HG03378 (cell line): ENCODE data around the gene IGF1R.
"Not testable (repeated sequence)": the region's sequence is repeated elsewhere in the genome, so short reads cannot be mapped to it uniquely, and the experiment has no call there.

ENCODE experiments used
- ATAC-seq: cut with Tn5 transposase; IDR thresholded peaks from one replicate; pipeline ENCODE4 v1.9.1; 2021; ENCODE audit warnings: mild to moderate bottlenecking, moderate library complexity; ENCODE audit not compliant: unreplicated experiment

Gene IGF1R

DNA sequence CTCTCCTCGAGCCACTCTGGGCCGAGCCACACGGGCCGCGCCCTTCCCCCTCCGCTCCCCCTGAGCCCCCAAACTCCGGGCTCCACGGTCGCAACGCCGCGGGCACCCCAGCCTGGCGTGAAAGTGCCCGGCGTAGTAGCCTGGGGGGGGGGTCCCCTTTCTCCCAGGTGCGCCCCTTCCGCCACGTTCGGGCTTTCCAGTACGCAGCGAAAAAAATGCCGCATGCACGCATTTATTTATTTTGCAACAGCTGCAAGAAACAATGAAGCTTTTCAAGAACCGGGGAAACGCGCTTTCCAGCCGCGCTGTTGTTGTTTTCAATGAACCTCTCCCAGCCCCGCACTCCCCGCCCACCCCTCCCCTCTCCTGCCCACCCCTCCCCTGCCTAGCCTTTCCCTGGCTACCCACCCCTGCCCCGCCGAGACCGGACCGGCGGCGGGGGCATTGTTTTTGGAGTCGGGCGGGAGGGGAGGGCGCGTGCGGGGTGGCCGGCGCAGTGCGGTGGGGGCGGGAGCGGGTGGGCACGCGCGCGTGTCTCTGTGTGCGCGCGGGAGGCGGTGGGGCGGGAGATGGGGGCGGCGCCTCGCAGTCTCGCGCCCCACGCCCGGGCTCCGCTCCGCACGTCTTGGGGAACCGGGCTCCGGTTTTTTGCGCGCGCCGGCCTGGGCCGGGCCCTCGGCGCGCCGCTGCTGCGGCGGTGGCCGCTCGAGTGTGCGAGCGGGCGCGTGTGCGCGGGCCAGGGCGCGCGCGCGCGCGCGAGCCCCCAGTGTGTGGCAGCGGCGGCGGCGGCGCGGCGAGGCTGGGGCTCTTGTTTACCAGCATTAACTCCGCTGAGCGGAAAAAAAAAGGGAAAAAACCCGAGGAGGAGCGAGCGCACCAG is at the start of gene IGF1R:
Gene IGF1R (plus strand): TSS at position 766 of the 880 bp plus-strand sequence. CDS start 1,043 bp downstream, outside the sequence.
- ATAC-seq, result peak; percentile 52

- peak; percentile 84 for ATAC-seq
Measured at GRCh38 chr15:98599909-98600691, 48.2 kb upstream of the IGF1R start.

GRCh38 chr15:98604983-98605382 is 43.4 kb upstream of the IGF1R start:
- ATAC-seq, result no peak

DNA sequence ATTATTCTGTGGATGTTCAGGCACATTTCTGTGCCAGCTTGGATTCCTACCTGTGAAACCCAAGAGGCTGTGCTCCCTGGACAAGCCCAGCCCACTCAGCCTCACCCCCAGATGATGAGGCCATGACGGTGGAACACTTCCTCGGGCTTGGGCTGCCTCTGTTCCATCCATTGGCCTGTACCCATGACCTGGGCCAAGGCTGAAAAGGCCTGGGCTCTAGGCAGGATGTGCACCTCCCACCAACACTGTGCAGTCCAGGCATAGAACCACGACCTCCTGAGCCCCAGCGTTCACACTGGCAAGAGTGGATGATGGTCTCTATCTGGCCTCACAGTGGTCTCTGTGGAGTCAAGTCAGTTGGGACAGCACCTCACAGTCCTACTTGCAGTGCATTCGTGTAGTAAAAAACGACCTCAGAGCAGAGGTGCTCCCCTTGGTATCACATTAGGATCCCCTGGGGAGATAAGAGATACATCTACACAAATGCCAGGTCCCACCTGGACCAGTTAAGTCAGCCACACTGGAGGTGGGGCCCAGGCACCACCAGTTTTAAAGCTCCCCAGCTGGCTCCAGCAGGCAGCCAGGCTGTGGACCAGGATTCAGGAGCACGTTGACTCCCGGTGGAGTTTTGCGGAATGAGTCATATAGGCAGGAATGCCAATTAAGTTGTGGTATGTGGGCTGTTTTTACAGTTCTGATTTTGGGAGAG is 39.0 kb upstream of the IGF1R start:
- ATAC-seq, result no peak

GRCh38 chr15:98610991-98611390 is 37.3 kb upstream of the IGF1R start:
- no peak for ATAC-seq

DNA sequence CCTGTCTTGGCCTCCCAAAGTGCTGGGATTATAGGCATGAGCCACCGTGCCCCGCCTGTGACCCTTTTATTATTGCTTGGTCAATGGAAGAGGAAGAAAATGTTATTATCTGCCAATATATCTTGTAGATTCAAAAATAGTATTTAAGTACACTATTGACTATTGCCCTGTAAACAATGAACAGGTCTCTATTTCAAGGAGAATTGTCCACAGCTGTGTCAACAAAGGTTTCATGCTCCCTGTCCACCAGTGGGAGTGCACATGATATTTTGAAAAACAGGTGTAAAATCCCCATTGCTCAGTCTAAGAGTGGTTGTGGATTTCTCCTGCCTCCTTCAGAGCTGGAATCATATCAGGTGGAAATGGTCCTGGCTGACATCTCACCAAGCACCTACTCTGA is 36.5 kb upstream of the IGF1R start:
- ATAC-seq, result no peak

DNA sequence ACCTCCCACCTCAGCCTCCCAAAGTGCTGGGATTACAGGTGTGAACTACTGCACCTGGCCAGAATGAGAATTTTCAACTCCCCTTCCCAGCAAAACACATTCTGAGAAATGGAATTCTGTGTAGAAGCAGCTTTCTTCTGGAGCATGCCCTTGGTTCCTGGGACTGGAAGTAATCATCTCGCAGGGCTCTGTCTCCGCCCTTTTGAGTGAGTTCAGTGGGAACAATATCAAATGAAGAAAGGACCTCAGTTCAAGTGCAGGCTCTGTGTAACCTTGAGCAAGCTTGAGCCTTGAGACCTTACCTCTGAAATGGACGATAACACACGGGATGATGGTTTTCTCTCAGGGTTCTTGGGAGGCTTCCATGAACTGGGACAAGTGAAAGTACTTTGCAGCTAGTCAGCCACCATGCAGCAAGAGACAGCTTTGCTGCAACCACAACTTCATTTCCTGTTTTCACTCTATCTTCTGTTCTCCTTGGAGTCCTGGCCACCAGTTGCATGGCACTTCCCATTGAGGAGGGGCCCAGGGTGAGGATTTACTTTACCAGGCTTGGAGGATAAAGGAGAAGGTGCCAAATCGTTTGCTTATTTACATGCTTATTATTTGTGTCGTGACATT is 35.7 kb upstream of the IGF1R start:
- ATAC-seq, result no peak

GRCh38 chr15:98614681-98615080 is 33.7 kb upstream of the IGF1R start:
- ATAC-seq, result no peak

- ATAC-seq, result no peak
Measured at GRCh38 chr15:98616397-98616796, 31.9 kb upstream of the IGF1R start.

- ATAC-seq, result no peak
Measured at GRCh38 chr15:98617328-98617980, 30.9 kb upstream of the IGF1R start.

DNA sequence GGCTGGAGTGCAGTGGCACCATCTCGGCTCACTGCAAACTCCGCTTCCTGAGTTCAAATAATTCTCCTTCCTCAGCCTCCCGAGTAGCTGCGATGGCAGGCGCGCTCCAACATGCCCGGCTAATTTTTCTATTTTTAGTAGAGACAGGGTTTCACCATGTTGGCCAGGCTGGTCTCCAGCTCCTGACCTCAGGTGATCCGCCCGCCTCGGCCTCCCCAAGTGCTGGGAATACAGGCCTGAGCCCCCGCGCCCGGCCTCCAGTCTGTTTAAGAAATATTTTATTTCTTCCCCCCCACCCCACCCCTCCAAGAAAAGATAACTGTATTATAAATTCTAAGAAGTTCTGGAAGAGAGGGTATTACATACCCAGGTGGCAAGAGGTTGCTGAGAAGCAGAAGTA is 29.8 kb upstream of the IGF1R start:
- ATAC-seq, result not testable (repeated sequence)

GRCh38 chr15:98620020-98620419 is 28.3 kb upstream of the IGF1R start:
- ATAC-seq, result no peak

DNA sequence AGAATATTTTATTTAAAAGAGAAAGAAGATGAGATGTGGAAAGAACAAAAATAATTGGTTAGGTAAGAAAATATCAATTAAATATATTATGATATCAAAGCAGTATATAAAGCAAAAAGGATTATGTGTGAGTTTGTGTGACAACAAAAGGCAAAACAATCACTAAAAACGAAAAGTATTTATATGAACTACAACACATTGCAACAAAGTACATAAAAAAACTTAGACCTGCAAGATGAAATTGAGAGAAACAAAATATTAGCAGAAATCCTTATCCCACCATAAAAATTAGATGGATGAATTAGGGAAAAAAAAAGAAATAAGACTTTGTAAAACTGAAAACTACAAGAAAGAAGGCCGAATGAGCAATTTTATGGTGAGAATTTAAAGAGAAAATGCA is 27.3 kb upstream of the IGF1R start:
- ATAC-seq, result no peak

GRCh38 chr15:98625614-98626013 is 22.7 kb upstream of the IGF1R start:
- no peak for ATAC-seq

GRCh38 chr15:98626153-98626552 is 22.2 kb upstream of the IGF1R start:
- no peak for ATAC-seq

DNA sequence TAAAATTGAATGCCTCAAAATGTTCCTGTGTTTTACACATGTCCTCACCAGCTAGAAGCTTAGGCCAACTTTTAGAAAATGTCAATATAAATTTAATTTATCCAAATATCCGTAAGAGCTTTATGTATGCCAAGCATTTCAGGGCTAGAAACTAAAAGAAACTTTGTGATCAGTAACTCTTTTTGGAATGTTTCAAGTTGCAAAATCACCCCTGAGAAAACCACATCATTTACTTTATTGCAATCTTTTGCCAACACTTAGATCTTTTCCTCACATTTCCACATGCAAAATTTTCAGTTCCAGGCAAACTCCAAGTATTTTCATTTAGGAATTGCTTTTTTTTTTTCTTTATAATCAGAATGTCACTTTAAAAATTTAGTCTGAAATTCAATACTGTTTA is 20.1 kb upstream of the IGF1R start:
- ATAC-seq, result no peak

DNA sequence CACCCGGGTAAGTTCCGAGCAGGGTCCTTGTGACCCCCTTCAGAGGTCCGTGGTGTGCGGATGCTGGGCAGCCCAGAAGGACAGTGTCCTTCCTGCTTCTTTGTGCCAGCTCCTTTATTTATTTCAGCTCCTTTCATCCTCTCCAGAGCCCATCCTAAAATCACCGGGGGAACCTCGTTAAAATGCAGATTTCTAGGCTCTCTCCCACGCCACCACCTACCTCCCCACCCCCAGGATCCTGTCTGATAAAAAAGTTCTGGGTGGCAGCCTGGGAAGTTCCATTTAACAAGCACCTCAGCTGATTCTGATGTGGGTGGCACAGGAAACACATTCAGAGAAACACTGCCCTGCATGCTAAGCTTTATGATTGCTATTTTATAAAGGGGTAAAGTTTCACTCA is 12.5 kb upstream of the IGF1R start:
- no peak for ATAC-seq

DNA sequence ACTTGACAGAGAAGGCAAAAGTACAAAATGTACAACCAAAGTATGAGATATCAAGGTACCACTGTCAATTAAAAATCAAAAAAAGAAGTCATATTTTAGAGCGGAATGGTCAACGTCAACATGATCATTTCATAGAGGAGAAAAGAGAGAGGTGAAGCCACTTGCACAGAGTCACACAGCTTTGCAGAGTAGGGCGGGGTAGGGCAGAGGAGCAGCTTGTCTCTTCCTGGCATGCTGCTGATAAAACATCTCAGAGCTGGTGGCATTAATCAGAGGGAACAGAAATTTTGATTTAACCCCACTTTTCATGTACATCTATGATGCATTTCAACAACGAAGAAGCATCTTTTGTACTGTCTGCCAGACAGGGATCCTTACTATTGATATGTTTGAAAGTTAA is 5.2 kb upstream of the IGF1R start:
- no peak for ATAC-seq

DNA sequence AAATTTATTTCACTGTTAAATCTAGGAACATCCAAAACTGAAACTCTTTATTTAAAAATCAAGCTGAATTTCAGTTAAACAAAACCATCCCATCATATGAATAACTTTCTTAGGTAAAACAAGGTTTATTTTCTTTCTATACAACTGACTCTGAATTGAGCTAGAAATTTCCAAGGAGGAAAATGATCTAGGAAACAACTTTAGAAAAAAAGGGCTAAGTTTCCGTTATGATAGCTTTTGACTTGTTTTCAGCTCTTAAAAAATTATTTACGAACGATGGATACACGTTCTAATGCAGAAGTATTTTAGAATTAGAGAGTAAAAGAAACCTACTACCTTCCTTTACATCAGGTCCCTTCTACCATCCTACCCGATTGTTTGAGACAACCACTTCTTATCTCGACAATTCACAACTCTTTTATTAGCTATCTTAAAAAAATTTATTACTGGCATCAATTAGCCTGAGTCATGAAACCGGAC is 1.8 kb upstream of the IGF1R start:
- no peak for ATAC-seq

DNA sequence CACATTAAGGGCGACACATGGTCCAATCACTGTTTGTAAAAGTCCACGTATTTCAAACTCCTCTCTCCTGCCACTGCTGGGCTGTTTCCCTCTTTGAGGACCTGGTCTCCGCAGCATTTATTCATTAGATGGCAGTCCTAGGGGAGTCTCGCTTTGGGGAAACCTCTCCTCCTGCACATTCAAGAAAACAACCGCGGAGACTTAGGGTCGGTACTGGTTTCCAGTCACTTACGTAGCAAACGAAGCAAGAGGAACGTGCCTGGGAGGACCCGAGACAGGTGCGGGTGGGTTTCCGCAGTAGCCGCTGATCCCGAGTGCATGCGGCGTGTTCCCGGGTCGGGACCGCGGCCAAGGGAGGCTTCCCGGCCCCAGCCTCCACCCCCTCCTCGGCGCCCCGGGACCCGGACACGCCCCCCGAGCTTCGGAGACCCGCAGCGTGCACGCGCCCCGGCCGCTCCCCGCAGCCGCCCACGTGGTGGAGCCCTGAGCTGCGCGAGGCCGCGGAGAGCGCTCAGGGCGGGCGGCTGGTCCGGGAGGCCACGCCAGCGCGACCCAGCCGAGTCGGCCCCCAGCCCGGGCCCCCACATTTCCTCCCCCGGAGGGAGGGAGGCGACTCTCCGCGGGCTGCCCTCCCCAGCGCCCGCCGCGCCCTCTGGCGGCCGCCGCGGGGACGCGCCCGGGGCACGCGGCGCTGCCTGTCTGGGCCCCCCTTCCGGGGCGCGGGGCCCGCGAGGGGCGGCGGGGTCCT is 1.1 kb upstream of the IGF1R start:
- no peak for ATAC-seq
